Gastrocnemius medialis (tissue), 4 donors: ENCODE measurements around the gene NSRP1. TPM values are rescaled to one million over a fixed set of nuclear protein-coding genes. Genes with fewer than 3 reads are reported as not detected.

Experiments
- ATAC-seq, 2 donors: fragments of 150-250 bp; one replicate each; pipeline ENCODE4 v1.9.1; 2016
- DNase-seq, 2 donors: peaks; one replicate each; pipeline ENCODE4 v3.0.0-alpha.2; 2019
- H3K27ac ChIP-seq, 4 donors: fragments of 200-600 bp; sonication (generic); 1 replicate in 1 of 4; 2 replicates in 3 of 4; pipeline ENCODE4 v1.5.1; 2016 to 2018; ENCODE audit warnings: mild to moderate bottlenecking in 2 of 4, moderate library complexity in 1 of 4
- H3K27me3 ChIP-seq, 3 donors: fragments of 200-600 bp; sonication (generic) in 2 of 3; 1 replicate in 1 of 3; 2 replicates in 2 of 3; pipeline versions ENCODE4 v1.5.1 to v1.6.0; 2016 to 2019; ENCODE audit warnings: mild to moderate bottlenecking in 1 of 3, moderate library complexity in 1 of 3
- H3K36me3 ChIP-seq, 2 donors: fragments of 200-600 bp; sonication (generic) in 1 of 2; one replicate each; pipeline ENCODE4 v1.5.1; 2017 to 2018
- H3K4me1 ChIP-seq, 2 donors: fragments of 200-600 bp; sonication (generic) in 1 of 2; one replicate each; pipeline ENCODE4 v1.5.1; 2016 to 2017; ENCODE audit warnings: mild to moderate bottlenecking in 2 of 2
- H3K4me3 ChIP-seq, 4 donors: fragments of 200-600 bp; sonication (generic) in 3 of 4; 1 replicate in 1 of 4; 2 replicates in 3 of 4; pipeline ENCODE4 v1.5.1; 2016 to 2019; ENCODE audit warnings: mild to moderate bottlenecking in 2 of 4
- H3K9me3 ChIP-seq, 3 donors: fragments of 200-600 bp; sonication (generic) in 2 of 3; 1 replicate in 1 of 3; 2 replicates in 2 of 3; pipeline ENCODE4 v1.5.1; 2016 to 2019
- CTCF ChIP-seq, 5 experiments: fragments of 450-650 bp in 3 of 5; fragments of 200-600 bp in 2 of 5; sonication (generic) in 2 of 5; IDR thresholded peaks in 4 of 5; conservative IDR thresholded peaks in 1 of 5; 1 replicate in 4 of 5; 2 replicates in 1 of 5; pipeline ENCODE4 v1.5.1; 2016 to 2019; ENCODE audit warnings: antibody characterized with exemption in 5 of 5, mild to moderate bottlenecking in 3 of 5, moderate library complexity in 3 of 5
- POLR2A ChIP-seq, 2 donors: fragments of 450-650 bp; IDR thresholded peaks; one replicate each; pipeline ENCODE4 v1.6.1; 2017; ENCODE audit warnings: antibody characterized with exemption in 2 of 2, mild to moderate bottlenecking in 2 of 2, moderate library complexity in 2 of 2
- in situ Hi-C, 4 donors: fragments of 200-750 bp; cut with MboI; loops; one replicate each; pipeline versions ENCODE4 v1.15.0 to v1.8.0; 2017; ENCODE audit warnings: low sequenced_read_pairs in 4 of 4
- intact Hi-C: fragments of 100-400 bp; cut with DNase I; formaldehyde crosslinking; loops from one replicate; pipeline ENCODE4 v1.15.1; 2023; ENCODE audit warnings: low total_unique reads
- total RNA-seq, 4 donors: library from RNA; depleted of rRNA; stranded (reverse); fragments of >200 nt; gene quantifications; one replicate each; pipeline versions ENCODE4 v1.1.0 to v1.2.3, GENCODE V29; 2016

Gene NSRP1
- total RNA-seq, 4 donors from 2014 or later: 7.4 to 13.3 (median 11.0) TPM

- ATAC-seq: no peak
- no peak for DNase-seq
- H3K4me3 ChIP-seq: no peak overlapping the region
- no peaks in the 10 kb centered on the region for H3K9me3 ChIP-seq
- peaks cover 0 to 14% (median 0%) of the 10 kb centered on the region in 3 donors for H3K27me3 ChIP-seq
- intact Hi-C loops: loop anchor here (2.0 kb wide), 1 partner anchor 511 kb away; no protein-coding TSS in a partner anchor
- no peak overlapping the region for H3K27ac ChIP-seq
- in situ Hi-C loops: no loop called here
- H3K4me1 ChIP-seq: peaks cover 9 to 12% of the 10 kb centered on the region in 2 donors
- TF ChIP-seq CTCF (IDR thresholded peaks at IDR 0.05 in 4 of 5, conservative IDR thresholded peaks at IDR 0.05 in 1 of 5) (no peak), POLR2A (IDR thresholded peaks at IDR 0.05) (no peak)
- H3K36me3 ChIP-seq: no peaks in the 10 kb centered on the region
Observed at GRCh38 chr17:30091771-30092170, 24.8 kb upstream of the NSRP1 start.

GRCh38 chr17:30092886-30093285, 23.7 kb upstream of the NSRP1 start:
- Histone ChIP-seq H3K9me3 (no peaks in the 10 kb centered on the region), H3K4me3 (no peak overlapping the region), H3K36me3 (no peaks in the 10 kb centered on the region), H3K4me1 (peaks cover 9 to 12% of the 10 kb centered on the region in 2 donors), H3K27ac (no peak overlapping the region), H3K27me3 (peaks cover 0 to 14% (median 0%) of the 10 kb centered on the region in 3 donors)
- intact Hi-C loops (loop anchor here (2.0 kb wide), 1 partner anchor 512 kb away; no protein-coding TSS in a partner anchor), in situ Hi-C loops (no loop called here)
- TF ChIP-seq CTCF (IDR thresholded peaks at IDR 0.05 in 4 of 5, conservative IDR thresholded peaks at IDR 0.05 in 1 of 5): no peak
- no peak for TF ChIP-seq POLR2A (IDR thresholded peaks at IDR 0.05)
- DNase-seq: no peak
- ATAC-seq: no peak

GRCh38 chr17:30093463-30094147, 23.0 kb upstream of the NSRP1 start:
- ATAC-seq (peak; percentile 55 to 67), DNase-seq (peak in 1 of 2 donors; percentile 20)
- Histone ChIP-seq H3K36me3 (no peaks in the 10 kb centered on the region), H3K9me3 (no peaks in the 10 kb centered on the region), H3K4me1 (peaks cover 9 to 12% of the 10 kb centered on the region in 2 donors), H3K27me3 (peaks cover 0 to 14% (median 0%) of the 10 kb centered on the region in 3 donors), H3K4me3 (no peak overlapping the region), H3K27ac (no peak overlapping the region)
- in situ Hi-C loops: no loop called here
- intact Hi-C loops: loop anchor here (2.0 kb wide), 1 partner anchor 513 kb away; no protein-coding TSS in a partner anchor
- TF ChIP-seq POLR2A (IDR thresholded peaks at IDR 0.05): no peak
- peak; percentile 66 to 84 (median 74) for TF ChIP-seq CTCF (IDR thresholded peaks at IDR 0.05 in 4 of 5, conservative IDR thresholded peaks at IDR 0.05 in 1 of 5)

- no peaks in the 10 kb centered on the region for H3K36me3 ChIP-seq
- H3K27ac ChIP-seq: peak overlapping the region in 1 of 4 donors; percentile 24
- intact Hi-C loops: no loop called here
- H3K4me3 ChIP-seq: no peak overlapping the region
- H3K27me3 ChIP-seq: peaks cover 0 to 10% (median 0%) of the 10 kb centered on the region in 3 donors
- TF ChIP-seq CTCF (IDR thresholded peaks at IDR 0.05 in 4 of 5, conservative IDR thresholded peaks at IDR 0.05 in 1 of 5) (peak in 2 of 5 experiments; percentile 9 to 42), POLR2A (IDR thresholded peaks at IDR 0.05) (no peak)
- DNase-seq (no peak), ATAC-seq (peak; percentile 70 to 92)
- H3K4me1 ChIP-seq: peaks cover 9 to 12% of the 10 kb centered on the region in 2 donors
- H3K9me3 ChIP-seq: no peaks in the 10 kb centered on the region
- in situ Hi-C loops: no loop called here
Observed at GRCh38 chr17:30095507-30096244, 20.9 kb upstream of the NSRP1 start.
